Measurements from ENCODE around the gene STING1.

The STING1 gene

DNA sequence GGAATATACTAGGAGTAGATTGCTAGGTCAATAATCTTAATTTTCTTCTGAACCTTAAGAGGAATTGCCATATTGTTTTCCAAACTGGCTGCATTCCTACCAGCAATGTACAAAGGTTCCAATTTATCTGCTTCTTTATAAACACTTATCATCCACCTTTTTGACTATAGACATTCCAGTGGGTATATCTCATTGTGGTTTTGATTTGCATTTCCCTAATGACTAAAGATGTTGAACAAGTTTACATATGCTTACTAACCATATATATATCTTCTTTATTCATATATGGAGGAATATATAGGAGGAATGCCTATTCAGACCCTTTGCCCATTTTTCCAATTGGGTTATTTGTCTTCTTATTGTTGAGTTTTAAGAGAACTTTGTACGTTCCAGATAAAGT lies 50.9 kb downstream of the STING1 start:
- DNase-seq: no peak

DNA sequence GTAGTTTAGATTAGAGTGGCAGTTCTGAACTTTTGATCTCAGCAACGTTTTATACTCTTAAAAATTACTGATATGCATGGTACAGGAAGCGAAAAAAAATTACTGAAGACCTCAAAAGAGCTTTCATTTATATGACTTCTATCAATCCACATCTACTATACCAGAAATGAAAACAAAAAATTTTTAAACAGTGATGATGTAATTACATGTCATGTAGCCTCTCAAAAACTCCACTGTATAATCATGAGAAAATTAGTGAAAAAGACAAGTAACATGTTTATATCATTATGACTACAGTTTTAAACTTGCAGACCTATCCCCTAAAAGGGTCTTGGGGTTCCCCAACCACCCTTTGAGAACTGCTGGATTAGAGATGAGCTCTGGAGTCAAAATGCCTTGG lies 52.5 kb downstream of the STING1 start:
- no peak for DNase-seq

DNA sequence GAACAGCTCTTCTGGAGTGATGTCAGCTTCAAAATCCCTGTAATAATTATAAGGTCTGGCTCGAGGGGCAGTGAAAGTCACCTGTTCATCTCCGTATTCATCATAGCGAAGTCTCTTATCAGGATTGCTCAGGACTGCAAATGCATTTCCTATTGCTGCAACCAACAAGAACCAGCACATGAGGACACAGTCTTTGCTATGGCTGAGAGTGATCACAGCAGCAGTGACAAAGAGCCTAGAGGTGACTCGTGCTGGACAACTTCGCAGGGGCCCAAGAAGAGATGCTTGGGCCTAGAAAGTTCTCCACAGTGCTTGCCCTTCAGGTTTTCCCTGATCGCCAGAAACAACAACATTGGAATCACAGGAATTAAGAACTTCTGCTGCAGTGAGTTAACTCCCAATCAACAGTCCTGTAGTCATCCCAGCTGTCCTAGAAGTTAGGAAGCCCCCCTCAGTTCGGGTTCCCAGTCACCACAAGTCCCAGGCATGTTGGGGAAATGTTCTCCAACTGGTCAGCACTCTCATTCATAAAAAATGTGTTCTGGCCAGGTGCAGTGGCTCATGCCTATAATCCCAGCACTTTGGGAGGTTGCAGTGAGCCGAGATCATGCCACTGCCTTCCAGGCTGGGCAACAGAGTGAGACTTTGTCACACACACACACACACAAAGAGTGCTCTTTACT lies 56.2 kb downstream of the STING1 start:
- no peak for DNase-seq

Data from CD4-positive, alpha-beta T cell treated with Interleukin-4 for 4 hours (primary cell).